NCI-H69 (cell line): ENCODE data around the gene AHSP.
"Not testable (repeated sequence)": the region's sequence is repeated elsewhere in the genome, so short reads cannot be mapped to it uniquely, and the experiment has no call there.

Source experiments
- DNase-seq: peaks from one replicate; lab custom pipeline; 2025; lab: John Stamatoyannopoulos, UW

Gene AHSP

DNA sequence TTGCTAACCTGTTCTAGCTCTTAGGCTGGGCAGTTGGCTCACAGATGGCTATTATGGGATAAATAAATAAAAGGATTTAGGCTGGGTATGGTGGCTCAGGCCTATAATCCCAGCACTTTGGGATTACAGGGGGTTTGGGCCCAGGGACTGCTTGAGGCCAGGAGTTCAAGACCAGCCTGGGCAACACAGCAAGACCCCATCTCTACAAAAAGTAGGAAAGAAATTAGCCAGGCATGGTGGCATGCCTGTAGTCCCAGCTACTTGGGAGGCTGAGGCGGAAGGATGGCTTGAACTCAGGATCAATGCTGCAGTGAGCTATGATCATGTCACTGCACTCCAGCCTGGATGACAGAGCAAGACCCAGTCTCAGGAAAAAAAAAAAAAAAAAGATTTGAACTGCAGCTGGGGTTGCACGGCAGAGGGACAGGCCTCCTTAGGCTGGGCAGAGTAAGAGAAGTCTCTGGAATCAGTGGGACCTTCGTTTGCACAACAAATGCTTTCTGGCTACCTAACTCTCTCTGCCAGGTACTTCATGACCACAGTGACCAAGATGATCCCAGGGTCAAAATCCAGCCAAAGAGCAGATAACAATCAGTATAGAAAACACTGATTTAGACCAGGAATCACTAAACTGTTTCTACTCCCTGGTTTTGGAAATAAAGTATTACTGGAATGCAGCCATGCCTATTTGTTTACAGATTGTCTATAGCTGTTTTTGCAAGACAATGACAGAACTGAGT lies 26.3 kb upstream of the AHSP start:
- no peak for DNase-seq

DNA sequence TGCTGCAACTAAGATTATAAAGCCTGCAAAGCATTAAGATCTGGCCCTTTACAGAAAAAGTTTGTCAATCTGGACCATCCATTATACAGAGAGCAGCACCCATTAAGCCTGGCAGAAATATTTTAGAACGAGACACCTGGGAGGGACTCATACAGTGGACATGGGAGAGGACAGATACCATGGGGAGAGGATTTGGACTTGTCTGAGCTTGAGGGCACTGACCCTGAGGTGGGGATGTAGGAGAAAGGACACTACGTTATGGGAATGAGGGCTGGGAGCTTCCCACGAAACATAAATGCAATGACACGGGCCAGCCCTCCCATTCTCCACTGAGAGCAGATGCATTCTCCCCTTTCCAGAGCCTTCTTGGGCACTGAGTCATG lies 25.7 kb upstream of the AHSP start:
- no peak for DNase-seq

DNA sequence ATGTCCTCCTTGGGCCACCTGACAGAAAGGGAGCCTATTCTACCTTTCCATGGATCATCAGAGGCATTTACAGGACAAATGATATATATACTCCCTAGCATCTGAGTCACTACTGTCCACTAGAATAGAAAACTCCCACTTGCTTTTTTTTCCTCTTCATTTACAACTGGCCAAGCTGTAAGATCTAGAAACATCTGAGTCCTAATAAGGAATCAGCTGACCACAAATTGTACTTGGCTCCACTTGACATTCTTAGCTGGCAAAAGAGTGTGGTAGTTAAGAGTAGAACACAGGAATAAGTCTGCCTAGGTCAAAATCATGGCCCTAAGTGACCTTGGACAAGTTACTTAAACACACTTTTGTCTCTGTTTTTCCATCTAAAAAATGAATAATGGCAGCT lies 24.7 kb upstream of the AHSP start:
- DNase-seq = no peak

DNA sequence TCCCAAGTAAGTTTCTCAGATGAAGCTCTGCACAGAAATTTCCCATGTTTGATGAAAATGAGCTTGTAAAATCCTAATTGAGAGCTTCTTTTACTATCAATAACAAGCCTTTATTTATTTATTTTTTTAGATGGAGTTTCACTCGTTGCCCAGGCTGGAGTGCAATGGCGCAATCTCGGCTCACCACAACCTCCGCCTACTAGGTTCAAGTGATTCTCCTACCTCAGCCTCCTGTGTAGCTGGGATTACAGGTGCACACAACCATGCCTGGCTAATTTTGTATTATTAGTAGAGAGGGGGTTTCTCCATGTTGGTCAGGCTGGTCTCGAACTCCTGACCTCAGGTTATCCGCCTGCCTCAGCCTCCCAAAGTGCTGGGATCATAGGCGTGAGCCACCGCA lies 24.1 kb upstream of the AHSP start:
- not testable (repeated sequence) for DNase-seq

DNA sequence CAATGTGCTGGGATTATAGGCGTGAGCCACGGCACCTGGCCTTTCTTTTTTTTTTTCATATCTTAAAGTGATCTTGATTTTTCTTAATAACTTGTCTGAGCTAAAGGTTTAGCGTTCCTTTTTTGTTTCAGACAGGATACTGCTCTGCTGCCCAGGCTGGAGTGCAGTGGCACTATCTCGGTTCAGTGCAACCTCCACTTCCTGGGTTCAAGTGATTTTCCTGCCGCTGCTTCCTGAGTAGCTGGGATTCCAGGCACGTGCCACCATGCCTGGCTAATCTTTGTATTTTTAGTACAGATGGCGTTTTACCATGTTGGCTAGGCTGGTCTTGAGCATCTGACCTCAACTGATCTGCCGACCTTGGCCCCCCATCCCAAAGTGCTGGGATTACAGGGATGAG lies 23.5 kb upstream of the AHSP start:
- DNase-seq = no peak

DNA sequence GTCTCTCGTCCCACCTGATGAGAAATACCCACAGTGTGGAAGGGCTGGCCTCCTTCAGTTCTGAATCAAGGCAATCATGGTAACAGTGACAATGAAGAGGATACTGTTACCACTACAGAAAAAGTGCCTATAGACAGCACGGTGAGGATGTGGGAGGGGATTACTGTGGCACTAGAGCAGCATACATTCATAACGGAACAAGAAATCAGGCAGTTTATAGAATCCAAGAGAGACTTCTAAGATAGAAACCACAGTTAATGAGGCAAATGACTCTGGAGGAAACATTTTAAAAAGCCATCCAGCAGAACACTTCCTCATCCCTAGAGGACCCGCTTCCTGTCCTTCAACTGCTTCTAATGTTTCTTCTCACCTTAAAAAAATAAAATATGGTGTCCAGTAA lies 22.2 kb upstream of the AHSP start:
- DNase-seq = no peak

DNA sequence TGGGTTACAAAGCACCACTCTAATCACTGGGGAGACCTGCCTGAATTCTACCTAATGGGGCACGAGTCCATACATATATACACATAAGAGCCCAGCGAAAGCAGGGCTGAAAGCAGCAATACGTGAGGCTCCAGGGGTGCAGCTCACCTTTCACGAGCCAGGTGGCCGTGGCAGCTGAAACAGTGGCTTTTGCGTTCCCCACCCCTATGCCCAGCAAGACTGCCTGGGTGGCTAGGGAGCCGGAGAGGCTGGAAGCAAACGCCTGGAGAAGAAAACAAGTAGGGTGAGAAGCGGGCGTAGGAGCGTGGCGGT lies 20.1 kb upstream of the AHSP start:
- DNase-seq = no peak

DNA sequence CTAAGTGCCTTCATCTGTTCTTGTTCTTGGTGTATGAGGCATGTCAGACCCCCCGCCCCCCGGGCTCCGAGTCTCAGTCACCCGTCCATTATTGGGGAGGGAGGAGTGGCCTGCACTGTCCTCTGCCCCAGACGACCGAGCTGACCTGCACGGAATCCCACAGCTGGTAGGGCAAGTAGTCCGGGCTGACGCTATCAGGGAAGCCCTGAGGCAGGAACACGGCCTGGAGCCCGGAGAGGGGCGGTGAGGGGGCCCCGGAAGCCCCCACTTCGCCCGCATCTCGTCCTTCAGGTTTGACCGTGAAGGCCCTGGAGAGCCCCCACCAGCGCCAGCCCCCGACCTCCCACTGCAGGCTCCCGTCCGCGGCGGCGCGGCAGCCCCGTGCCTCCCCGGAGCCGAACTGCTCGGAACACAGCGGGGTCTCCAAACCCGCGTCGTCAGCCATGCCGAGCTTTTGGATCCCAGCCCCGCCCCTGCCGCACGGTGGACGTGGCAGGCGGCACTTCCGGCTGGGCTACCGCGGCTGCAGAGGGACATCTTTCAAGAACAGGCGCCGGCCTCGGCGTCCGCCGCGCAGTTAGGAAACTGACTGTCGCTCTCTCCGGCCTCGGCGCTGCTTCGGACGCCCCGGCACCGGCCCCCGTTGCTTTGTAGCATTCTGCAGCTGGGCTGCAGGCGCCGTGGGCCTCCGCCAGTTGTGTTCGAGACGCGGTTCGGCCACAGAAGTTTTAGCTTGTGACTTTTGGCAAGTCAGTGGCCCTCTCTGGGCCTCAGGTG lies 19.6 kb upstream of the AHSP start, which contains the start of gene RUSF1:
TSS of gene RUSF1 (minus strand) at position 463 of the 777 bp plus-strand sequence. CDS start at position 445, 18 bp downstream.
- peak; percentile 96 for DNase-seq

DNA sequence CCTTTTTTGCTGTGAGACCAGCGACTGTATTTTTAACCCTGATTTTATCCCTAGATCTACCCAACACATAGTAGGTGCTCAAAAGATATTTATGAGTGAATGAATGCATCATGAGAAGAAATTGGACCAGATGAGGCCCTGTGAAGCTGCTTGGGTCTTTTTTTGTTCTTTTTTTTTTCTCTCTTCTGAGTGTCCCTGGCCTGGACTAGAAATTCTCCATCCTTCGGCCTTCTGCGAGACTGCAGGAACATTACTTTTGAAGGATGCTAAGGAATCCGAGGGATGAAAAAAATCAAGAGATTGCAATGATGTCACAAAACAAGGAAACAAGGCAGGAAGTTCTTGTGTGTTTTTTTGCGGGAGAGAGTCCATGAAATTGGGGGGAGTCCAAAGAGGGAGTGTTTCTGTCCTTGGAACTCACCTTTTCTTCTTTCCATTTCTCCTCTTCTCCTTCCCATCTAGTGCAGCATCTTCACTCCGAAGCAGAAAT lies 18.9 kb upstream of the AHSP start:
- peak; percentile 30 for DNase-seq

DNA sequence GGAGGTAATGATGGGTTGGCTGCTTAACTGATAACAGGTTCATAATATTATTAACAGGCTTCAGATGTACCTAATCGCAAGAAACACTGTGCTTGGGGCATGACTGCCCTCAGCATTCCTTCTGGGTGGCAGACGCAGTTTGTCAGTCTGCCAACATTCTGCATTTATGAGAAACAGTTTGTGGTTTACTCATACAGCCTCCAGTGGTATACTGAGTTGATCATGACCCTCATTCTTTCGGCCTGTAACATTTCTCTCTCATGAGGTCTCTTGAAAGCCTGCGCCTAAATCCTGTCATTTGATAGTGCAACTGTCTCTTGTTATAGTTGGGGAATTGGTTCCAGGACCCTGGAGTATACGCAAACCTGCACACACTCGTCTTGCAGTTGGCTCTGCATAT lies 14.6 kb upstream of the AHSP start:
- DNase-seq = no peak

DNA sequence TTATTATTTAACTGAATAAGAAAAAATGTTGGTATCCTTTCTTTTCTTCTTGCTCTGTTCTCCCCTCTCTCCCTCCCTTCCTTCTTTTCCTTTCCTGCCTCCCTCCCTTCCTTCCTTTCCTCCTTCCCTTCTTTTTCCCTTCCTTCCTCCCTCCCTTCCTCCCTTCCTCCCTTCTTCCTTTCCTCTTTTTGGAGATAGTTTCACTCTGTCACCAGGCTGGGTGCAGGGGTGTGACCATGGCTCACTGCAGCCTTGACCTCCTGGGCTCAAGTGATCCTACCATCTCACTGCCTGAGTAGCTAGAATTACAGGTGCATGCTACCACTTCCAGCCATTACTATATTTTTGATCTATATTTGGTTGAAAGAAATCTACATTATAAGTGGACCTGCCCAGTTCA lies 13.8 kb upstream of the AHSP start:
- DNase-seq = no peak

DNA sequence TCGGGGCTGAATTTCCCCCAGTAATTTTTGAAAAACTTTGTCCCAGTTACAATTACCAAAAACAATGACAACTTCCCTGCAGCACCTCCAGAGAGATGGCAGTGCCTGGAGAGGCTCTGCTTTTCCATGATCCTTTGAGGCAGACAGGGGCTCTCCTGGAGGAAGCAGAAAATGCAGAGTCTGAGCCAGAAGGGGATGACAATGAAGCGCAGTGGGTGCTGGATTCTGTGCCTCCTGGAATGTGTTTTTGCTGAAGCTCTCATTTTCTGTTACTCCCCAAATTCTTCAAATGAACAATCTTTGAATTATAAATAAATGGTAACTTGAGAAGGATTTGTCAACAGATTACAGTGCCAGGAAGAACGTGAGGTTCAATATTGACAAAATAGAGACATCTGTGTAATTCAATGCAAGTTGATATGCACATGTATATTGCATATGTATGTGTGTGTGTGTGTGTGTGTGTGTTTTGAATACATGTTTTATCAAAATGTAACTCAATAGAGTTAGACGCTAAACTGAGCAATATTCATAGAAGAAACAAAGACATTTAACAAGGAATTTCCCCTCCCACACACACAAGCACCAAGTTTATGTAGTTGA lies 9.8 kb upstream of the AHSP start:
- DNase-seq = no peak

DNA sequence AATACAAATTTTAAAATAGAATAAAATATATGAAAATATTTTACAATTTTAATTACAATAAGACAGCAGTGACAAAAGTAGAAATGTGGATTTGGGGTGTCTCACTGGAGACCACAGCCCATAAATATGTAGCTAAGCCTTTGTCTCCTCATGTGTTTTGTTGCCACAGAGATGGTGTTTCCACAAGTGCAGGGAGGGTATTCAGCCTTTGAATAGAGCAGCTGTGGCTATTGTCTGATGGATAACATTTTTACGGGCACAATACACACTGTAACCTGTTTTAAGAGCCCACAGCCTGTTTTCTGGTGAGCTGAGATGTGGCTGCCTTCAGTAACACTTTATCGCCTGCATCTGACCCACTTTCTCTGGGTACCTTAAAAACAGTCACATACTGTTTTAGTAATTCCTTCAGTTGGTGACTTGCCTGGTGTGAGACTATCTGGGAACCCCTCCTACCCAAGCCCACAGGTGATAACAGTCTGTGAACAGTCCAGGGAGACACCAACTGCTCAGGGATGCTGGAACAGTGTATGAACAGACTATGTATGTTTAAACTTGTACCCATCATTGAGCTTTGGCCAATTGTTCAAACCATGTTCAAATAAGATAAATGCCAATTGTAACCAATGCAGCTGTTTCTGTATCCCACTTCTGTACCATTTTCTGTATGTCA lies 7.8 kb upstream of the AHSP start:
- DNase-seq = no peak

DNA sequence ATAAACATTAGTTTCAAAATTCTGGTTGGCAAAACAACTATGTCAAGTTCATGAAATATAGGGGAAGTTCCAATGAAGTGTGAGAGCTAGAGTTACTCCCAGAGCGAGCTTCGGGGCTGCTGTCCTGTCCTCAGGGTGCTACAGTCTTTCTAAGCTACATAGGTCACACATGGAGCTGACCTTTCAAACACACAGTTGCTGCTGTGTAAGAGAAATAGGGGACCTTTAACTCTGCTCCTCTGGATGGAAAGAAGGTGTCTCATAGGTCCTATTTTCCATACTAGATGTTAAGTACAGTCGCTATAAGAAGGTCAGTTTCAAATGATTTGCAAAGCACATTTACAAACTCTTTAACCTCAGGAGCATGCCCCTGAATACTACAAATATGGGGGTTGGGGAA lies 6.3 kb upstream of the AHSP start:
- no peak for DNase-seq

DNA sequence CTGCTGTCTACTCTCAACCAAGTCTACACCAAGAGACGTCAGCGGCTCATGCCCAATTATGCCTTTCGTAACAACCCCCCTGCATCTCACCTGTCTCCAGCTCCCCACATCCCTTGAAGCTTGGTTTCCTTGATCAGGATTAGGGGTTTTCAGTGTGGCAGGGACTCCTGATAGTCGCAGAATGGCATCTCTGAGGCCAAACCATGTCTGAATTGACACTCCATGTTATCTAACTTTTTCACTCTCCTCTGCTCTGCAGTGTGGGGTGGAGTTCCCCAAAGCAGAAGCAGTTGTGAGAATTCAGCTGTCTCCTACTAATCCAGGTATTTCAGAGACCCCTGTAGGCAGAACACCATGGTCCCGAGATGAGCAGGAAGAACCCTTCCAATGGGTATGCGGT lies 5.6 kb upstream of the AHSP start:
- DNase-seq = no peak

DNA sequence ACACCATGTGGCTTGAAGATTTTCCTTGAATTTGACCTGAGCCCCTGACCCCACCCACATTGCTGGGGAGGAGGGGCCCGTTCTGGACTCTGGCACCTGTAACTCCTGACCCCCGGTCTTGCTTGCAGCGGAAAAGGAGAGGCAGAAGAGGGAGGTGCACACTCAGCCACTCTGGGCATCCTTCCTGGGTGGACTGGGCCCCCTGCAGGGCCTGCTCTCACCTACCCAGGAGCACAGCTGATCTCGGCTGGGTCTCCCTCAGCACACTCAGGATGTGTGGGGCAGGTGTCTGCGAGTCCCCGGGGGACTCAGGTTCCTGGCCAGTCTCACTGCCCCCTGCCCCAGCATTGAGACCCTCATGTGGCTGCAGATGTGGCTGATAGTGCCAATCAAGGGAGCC lies 3.9 kb upstream of the AHSP start:
- not testable (repeated sequence) for DNase-seq

DNA sequence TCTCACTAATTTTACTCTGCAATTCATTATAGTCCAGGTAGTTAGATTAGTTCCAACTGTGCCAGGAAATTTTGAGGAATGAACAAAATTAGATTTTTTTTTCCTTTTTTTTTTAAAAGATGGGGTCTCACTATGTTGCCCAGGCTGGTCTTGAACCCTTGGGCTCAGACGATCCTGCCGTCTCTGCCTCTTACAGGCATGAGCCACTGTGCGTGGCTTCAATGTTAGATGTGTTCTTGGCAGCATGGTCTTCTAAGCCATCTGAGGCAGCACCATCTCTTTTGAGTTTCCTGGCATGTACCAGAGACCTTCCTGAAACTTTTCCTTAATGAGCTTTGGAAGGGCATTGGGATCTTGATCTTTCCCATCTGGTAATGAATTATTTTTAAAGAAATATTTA lies 2.6 kb upstream of the AHSP start:
- DNase-seq = no peak

DNA sequence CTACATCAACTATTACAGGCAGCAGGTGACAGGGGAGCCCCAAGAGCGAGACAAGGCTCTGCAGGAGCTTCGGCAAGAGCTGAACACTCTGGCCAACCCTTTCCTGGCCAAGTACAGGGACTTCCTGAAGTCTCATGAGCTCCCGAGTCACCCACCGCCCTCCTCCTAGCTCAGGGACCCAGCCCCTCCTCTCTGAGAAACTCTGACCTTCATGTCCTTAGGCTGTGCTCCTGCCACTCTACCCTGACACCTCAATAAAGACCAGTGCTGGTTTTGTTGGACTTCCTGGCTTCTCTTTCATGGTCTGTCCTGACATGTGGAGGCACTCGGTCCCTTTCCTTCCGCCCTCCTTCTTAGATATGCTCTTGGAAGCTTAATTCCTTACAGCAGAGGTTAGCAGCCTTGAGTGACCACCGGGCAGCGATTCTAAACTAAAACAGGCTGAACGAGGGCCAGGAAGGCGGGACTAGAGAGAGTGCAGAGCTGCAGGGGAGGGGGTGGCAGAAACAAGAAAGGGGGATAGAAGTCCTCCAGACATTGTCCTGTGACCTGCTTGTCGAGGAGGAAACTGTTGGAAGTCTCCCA lies 915 bp downstream of the AHSP start:
- no peak for DNase-seq

DNA sequence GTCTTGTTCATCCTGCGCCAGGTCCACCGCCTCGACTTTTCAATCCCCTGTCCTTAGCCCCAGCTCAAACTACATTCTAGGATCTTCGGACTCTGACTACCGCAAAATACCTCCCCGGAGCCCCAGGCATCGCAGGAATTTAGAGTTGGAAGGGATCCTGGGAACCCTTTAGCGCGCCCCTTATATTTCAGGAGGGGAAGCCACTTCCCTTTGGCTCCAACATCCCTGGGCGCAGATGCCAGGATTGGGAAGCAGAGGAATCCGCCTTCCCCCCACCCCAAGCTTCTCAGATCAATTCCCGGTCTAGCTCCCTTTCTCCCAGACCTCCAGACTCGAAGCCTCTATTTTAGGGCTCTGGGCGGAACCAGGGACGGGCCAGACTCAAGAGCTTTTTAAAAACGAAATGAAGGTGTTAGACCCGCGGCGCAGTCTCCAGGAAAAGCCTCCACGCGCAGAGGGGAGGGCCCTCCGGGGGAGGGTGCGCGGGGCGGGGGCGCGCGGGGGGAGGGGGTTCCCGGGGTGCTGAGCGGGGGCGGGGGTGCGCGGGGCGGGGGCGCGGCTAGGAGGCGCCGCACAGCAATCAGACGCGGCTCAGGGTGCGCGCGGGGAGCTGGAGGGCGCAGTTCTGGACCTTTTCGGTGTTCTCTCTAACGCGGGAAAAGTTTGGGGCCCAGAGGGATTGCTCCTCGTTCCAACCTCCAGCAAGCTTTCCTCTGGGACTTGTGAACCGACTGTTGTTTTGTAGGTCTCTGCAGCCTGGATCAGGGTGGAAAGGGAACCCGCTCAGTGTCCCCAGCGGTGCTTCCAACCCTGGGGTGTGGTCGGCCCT lies 1.6 kb downstream of the AHSP start:
- peak; percentile 25 for DNase-seq

DNA sequence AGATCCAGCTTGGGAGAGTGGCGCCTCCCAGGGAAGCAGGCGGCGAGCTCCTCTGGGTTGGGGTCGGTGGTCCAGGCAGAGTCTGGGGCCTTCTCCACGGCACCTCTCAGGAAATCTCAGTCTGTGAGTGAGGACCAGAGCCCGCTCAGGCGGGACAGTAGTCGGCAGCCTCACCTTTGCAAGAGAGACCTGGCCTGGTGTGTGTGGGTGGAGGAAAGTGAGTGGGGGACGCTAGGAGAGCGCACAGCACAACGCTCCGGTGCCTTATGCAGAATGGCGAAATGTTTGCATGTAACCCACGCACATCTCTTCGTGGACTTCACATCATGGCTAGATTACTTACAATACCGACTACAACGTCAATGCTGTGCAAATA lies 2.2 kb downstream of the AHSP start:
- no peak for DNase-seq

DNA sequence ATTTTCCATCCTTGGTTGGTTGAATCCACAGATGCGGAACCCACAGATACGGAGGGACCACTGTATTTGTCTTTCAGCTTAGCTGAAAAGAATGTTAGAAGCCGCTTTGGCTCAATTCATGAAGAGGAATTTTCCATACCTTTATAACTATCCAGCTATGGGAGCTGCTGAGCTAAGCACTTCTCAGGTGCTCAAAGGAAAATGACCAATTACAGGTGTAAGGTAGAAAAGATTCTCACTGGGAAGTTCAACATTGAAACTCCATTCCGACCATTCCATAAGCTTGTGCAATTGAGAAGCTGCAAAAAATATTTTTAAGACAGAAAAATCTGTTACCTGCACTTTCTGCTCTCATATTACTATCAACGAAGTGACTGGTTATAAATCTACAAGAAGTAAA lies 2.7 kb downstream of the AHSP start:
- DNase-seq = no peak
